ENCODE data around the gene PRRC2B.

The PRRC2B gene

DNA sequence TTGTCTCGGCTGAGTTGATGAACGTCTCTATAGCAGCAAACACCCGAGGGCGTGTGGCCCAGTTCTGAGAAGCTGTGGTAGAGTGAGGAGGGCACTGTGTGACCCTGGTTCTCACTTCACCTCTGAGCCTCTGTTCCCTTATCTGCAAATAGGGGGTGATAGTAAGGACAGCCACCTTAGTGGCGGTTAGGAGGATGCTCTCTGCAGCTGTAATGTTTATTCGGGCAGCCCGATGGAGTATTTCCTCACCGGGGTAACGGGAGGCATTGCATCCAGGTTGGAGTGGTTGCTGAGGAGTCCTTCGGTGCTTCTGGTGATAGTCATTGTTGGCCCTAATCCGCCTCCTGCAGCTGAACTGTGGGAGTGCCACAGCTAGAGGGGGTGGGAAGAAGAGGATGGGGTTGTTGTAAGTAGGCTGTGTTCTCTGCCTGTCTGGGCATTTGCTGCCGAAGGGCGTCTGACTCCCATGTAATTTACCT is 13.9 kb downstream of the PRRC2B start:
- DNase-seq (ENCODE audit: low read depth), result peak; percentile 57

DNA sequence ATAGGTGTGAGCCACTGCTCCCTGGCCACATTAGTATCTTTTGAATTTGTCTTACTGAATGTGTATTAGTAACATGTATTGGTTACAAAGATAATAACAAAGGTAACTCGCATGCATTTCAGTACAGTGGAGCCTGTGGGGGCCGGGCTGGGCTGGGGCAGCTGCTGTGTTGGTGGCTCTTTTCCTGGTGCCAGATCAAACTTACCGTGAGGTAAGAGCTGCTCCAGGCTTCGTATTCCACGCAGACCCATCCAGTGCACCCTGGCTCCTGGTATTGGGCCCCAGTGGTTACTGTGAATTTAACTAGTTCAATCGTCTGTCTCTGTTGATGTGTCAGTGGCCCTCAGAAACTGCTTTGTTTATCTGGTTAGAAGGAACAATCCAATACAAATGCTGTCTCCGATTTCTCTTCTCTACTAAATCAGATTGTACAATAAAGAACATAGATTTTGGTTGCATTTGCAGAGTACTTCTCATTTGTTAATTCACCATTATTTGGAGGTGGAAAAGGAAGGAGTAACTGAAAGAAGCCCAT is 15.6 kb downstream of the PRRC2B start:
- no peak for DNase-seq (ENCODE audit: low read depth)

DNA sequence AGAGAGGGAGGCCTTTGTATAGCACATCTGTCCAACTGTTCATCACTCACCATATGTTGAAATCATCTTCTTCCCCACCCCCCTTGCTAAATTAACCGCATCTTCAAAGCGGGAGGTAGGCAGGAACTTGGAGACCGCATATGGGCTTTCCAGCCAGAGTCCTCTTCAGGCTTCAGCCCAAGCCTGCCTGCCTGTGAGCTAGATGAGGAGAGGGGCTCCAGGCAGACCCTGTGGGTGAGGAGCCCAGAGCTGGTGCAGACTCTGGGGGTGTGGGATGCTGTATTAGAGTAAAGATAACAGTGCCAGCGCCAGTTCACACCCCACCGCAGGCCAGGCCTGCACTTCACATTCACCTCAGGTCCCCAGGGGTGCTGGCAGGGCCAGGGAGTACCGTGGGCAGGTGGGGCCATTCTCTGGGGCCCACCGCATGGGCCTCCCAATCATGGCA is 16.2 kb downstream of the PRRC2B start:
- DNase-seq (ENCODE audit: low read depth), result peak; percentile 59

DNA sequence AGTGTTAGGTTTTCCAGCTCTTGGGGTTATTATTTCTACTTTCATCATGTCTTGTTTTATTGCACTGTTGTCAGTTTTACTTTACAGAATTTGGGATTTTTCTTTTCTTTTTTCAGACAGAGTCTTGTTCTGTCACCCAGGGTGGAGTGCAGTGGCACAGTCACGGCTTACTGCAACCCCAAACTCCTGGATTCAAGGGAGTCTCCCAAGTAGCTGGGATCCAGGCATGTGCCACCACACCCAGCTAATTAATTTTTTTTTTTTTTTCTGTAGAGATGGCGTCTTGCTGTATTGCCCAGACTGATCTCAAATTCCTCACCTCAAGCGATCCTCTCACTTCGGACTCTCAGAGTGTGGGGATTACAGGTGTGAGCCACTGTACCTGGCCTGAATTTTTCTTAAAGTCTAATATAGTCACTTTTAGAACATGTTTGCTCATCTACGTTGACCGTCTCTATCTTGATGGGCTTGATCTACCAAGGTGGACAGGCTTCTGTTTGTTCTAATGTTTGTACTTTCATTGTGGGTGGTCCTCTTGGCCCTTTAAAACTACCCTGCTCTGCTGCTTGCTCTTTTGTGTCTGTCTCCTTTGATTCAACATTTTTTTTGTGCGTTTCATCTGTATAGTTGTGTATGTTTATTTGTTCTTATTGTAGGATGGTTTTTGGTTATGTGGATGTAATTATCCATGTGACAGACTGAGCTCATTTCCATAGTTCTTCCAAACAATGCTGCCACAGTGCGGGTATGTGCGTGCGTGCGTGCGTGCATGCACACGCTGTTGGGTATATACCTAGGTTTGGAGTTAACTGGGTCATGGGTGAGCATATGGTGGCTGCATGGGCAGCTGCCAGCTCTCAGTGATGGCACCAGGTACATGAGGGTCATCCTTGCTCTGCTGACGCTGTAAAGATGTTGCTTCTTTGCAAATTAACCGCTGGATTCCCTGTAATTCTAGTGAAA is 18.1 kb downstream of the PRRC2B start:
- DNase-seq (ENCODE audit: low read depth), result peak; percentile 66

DNA sequence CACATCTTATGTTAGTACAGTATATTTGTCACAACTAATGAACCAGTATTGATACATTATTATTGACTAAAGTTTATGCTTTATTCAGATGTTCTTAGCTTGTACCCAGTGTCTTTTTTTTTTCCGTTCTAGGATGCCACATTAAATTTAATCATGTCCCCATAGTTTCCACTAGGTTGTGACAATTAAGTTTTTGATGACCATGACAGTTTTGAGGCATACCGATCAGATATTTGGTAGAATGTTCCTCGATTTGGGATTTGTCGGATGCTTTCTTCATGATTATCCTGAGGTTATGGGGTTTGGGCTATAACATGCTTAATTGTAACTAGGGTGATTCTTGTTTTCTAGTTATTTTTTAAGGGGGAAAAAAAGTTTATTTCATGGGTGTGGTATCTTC is 22.6 kb downstream of the PRRC2B start:
- DNase-seq (ENCODE audit: low read depth), result no peak

DNA sequence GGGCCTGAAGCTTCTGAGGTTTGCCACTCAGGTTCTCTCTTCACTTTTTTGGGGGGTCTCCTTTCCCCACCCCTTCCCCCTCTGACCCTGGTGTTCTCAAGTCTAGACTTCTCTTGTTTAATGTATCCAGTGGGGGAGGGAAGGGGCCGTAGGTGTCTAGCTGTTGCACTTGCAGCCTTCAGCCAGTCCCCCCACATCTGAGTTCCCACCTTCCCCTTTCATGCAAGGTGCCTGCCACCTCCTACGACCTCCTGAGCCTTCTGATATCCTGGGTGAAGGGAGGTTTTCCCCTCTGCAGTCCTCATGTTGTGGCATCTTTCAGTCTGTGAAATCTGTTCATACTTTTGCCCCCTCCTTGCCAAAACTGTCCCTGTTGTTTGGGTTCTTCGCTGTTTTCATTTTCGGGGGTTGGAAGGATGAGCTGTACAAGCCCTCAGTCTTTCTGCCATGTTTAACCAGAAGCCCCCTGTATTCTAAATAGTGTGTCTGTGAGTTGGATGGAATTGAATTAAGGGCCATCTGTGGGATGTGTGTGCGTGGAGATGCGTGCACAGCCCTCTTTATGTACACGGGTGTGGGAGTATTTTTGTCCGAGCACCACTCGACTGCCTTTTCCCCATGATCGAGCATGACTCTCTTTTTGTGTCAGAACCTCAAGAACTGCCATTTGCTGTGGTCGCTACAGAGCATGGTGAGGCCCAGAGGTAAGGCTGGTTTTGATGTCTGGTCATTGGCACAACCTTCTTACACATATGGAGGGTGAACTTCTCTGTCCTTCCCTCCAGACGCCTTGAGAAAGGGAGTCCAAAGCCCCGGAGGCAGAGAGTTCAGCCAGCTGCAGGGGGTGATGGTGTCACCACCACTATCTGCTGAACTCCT is 23.6 kb downstream of the PRRC2B start:
- DNase-seq (ENCODE audit: low read depth), result no peak

DNA sequence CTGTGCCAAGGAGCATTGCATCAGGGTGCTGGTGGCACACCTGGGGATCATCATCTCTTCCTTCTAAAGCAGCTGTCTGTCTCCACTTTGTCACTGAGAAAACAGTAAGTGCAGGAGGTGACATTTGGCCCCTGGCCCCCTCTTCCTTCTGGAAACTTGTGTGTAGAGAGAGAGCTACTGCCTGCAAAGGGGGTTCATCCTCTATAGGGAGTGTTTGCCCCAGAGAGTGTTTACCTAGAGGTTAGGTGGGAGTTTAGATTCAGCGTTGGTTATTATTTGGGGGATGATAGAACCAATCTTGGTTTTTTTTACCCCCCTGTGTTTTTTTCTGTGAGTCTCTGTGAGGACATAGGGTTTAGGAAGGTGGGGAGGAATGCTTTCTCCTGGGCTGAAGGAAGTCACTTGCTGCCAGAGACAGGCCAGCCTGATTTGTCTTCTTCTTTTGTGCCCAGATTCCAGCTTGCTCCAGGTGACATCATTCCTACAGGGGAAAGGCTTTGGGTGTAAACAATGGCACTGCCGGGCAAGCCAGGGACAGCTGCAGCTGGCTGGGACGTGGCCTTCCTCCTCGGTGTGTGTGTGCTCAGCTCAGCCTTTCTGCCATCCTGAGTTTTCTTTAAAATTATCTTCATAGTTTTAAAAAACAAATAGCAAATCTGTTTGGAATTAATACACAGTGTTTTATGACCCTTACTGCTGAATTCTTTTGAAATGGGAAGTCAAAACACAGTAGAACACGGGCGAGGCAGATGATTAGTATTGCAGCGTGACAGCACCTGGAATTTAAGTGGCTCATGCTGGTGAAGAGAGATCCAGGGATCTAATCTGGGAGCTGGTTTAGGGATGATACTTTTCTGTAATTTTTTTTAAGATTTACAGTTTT is 24.5 kb downstream of the PRRC2B start:
- peak; percentile 40 for DNase-seq (ENCODE audit: low read depth)

DNA sequence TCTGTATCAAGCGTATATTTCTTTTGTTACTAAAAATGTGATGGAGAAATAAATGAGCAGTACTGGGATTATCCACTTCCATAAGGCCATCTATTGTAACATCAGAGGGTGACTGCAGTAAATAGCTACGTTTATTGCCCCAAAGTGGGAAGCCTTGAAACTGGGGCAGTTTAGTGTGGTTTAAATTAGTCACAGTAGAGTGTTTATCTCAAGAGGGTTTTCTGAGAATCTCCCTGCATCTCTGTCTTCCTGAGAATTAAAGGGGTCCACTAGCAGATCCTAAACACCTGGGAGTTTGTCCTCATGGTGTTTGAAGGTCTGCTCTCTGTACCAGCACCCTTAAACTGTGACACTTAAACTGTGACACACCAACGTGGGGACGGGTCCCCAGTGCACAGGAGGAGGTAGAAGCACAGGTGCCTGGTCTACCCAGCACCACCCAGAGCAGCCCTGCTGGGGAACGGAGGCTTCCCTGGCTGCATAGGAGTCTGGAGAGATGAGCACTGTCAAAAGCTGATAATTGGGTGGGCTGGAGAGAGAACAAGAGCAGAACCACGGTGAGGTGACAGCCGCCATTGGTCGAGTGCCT is 25.2 kb downstream of the PRRC2B start:
- DNase-seq (ENCODE audit: low read depth), result no peak

DNA sequence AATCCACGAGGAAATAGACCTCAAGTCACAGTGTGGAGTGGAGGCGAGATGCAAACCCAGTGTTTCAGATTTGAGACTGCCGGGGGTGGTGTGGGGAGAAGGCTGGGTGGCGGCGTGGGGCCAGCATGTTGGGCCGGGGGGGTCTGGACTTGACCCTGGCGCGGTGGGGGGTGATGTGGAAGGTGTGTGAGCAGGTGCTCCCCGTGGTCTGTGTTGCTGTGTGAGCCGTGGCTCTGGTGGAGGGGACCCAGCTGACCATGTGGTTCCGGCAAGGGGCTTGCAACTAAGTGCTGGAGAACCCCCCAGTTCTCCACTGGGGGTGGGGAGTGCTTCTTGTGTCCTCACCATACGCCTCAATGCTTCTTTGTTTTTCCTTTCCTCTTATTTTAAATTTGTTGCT is 25.8 kb downstream of the PRRC2B start:
- no peak for DNase-seq (ENCODE audit: low read depth)

DNA sequence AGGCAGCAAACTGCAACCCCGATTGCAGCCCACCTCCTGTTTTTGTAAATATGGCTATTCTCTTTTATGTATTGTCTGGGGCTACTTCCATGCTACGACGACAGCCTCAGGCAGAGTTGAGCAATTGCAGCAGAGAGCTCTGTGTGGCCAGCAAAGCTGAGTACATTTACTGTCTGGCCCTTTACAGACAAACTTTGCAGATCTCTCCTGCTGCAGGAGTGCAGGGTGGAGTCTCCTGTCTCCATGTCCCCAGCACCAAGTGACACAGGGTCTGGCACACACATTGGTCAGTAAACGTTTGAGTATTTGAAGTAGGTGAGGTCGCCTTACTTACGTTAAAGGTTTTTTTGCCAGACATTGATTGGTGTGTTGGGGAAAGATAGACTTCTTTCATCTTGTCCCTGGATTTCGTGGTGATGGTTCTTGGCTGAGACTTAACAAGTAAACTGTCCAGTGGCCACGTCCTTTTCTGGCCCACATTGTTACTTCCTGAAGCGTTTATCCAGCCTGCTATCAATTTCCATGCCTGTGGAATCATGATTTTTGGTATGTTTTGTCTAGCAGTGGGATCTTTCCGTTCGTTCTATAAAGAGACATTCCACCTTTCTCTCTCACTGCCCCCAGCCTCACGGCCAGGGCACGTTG is 27.2 kb downstream of the PRRC2B start:
- peak; percentile 58 for DNase-seq (ENCODE audit: low read depth)

DNA sequence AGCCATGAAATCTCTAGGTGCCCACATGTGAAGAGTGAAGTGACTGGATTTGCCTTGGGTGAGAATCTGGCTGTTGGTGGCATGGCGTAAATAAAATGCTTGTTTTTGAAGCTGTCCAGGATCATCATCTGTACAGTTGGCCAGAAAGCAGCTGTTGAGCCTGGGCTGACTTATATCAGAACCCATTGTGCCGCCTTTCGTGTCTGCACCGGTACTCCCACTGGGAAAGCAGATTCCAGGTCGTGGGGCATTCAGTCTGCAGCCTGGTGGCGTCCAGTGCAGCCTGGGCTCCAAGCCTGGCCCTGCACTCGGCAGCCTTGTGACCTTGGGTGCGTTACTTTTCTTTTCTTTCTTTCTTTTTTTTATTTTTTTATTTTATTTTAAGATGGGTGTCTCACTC is 27.8 kb downstream of the PRRC2B start:
- DNase-seq (ENCODE audit: low read depth), result no peak

DNA sequence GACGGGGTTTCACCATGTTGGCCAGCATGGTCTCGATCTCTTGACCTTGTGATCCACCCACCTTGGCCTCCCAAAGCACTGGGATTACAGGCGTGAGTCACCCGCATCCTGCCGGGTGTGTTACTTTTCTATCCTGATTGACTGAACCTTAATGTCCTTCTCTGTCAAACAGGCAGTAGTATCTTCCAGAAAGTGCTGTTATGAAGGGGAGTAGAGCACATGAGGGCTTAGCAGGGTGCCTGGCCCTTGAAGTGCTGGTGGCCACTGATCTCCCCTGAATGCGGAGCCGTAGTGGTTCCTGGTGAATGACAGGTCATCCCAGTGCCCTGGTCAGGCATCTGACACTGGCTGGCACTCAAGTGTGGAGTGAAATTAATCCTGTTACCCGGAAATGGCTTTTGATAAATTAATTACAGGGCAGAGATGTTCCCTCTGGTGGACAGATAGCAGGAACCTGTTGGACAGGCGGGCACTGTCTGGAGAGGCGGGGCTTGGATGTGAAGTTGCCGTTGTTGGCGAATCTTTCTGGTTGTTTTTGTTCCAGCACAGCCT is 28.4 kb downstream of the PRRC2B start:
- no peak for DNase-seq (ENCODE audit: low read depth)

DNA sequence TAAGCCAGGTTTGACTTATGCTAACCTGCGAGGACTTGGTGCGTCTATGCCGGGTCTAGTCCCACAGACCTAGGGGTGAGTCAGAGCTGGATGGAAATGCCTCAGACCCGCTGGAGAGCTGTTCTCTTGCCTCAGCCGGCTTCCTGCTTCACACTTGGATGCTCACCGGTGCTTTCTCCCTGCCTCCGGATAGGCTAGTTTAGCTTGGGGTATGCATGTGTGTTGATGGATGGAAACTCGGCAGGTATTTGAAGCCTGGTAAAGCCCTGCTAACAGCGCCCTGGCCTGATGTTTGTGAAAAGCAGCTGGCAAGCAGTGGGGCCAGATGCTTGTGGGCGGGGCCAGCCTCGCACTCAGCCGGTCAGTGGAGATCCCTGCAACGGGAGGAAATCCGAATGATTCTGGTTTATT is 29.3 kb downstream of the PRRC2B start:
- DNase-seq (ENCODE audit: low read depth), result peak; percentile 54

DNA sequence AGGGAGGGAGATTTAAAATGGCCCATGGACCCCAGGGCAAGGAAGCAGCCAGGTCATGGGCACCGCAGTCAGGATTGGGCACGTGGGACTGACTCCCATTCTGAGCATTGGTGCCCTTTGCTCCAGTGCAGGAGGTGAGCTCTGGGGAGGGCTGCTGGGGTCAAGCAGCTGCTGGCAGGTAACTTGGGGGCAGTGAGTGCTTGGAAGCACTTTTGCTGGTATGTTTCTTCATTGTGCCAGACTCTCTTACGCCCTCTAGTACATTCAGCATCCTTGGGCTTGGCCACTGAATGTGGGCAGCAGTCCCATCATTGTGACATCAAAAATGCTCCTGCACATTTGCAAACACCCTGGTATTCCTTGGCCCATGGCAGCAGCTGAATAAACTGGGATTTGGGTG is 32.7 kb downstream of the PRRC2B start:
- peak; percentile 75 for DNase-seq (ENCODE audit: low read depth)

DNA sequence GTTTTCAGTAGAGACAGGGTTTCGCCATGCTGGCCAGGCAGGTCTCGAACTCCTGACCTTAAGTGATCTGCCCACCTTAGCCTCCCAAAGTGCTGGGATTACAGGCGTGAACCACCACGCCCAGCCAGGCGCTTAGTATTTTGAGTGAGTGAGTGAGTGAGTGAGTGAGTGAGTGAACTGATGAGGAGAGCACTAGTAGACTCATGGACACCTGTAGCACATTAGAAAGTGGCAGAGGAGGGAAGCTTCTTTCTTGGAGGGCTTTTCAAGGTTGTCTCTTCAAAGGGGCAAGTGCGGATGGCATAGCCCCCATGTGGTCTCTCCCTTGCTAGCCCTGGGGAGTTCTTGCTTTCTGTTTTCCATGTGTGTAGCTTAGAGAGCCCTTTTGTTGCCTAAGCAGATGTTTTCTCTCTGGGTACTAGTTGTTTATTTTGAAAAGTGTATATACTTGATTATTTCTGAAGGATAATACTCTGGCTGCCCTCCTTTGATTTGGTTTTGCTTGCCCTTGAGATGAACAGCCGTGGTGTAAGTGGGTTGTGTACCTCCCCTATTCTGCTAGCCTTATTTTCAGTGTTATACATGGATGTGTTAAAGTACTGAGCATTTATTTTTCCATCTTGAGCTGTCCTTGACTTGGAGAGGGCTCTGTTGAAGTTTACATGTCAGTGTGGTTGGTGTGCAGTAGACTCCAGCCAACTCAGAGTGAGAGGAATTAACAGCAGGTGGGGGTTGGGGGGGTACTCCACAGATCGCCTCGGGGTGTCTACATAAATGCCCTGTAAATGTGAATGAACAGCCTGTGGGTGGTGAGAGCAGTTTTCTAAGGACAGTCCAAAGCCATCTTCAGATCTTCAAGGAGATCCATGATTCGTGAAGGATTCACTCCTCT is 35.5 kb downstream of the PRRC2B start:
- DNase-seq (ENCODE audit: low read depth), result peak; percentile 15

DNA sequence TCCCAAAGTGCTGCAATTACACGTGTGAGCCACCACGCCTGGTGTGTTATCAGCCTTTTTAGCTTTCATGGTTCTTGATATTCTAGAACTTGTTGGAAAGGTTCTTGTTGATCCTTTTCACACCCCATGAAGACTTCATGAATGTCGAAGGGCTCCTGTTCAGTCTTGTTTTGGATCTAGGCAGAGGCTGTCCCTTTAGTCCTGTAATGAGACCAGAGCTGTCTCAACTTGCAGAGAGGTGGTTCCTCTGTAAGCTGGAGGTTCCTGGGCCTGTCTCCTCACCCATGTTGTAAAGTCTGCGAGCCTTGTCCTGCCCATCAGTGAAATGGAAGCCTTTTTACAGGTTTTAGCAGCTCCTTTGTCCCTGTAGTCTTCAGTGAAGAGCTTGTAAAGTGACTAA is 38.2 kb downstream of the PRRC2B start:
- DNase-seq (ENCODE audit: low read depth), result no peak

DNA sequence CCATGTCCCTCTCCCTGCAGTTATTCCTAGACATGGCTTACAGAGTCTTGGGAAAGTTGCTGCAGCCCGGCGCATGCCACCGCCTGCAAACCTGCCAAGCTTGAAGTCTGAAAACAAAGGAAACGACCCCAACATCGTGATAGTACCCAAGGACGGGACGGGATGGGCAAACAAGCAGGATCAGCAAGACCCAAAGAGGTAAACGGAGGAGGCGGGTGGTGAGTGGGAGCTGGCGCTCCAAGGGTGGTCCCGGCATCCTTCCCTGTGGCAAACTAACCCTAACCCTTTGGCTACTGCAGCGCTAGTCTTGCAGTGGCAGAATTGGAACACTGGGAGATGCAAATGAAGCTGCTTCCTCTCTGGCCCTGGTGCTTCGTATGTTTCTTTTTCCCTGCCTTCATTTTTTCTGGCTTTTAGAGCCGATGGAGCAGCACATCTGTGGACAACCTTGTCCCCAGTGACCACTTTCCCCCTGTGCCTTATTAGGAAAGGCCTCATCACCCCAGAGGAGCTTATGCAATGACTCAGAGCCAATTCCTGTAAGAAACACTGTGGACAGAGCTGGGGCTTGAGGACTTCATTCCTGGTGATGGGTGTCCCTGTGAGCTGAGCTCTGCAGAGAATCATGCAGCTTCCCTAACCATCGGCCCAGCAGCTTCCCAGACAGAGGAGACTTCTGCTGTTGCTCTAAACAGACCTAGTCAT is 38.9 kb downstream of the PRRC2B start:
- peak; percentile 79 for DNase-seq (ENCODE audit: low read depth)

DNA sequence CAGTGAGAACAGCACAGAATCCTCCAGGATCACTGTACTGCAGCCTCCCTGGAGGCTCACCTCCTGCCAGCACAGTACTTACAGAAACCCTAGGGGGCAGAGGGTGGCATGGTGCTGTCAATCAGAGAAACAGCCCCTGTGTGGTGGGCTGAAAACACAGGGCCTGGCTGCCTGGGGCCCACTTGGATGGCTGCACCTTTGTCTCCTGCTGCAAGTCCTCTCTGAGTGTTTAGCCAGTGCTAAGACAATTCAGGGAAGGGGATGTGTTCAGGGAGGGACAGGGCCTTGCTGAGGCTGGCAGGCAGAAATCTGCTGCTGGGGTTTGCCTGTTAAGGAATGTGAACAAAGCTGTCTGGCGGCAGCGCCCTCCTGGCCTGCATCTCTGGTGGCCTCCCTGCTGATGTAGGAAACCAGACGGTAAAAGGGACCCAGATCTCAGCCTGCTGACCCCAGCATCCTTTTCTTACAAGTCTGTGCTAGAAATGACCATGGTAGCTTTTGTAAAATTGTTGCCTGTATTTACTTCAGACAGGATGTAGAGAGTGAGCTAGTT is 39.5 kb downstream of the PRRC2B start:
- no peak for DNase-seq (ENCODE audit: low read depth)
